Measurements from ENCODE around the gene PLAGL1.
"Not testable (repeated sequence)": the region's sequence is repeated elsewhere in the genome, so short reads cannot be mapped to it uniquely, and the experiment has no call there.

PLAGL1 gene

GRCh38 chr6:144008120-144008811 is at the start of gene PLAGL1:
PLAGL1 (minus strand) TSS chr6:144008259; CDS start chr6:143948136, 60,123 bp downstream.
- DNase-seq (ENCODE audit: extremely low read depth, low read depth) = peak; percentile 31
- TF ChIP-seq CTCF (IDR thresholded peaks at IDR 0.05; ENCODE audit: low read depth, low read length) = no peak

GRCh38 chr6:144055121-144055931 is 47.3 kb upstream of the PLAGL1 start:
- no peak for TF ChIP-seq CTCF (IDR thresholded peaks at IDR 0.05; ENCODE audit: low read depth, low read length)
- DNase-seq (ENCODE audit: extremely low read depth, low read depth) = no peak

GRCh38 chr6:144053601-144054000 is 45.5 kb upstream of the PLAGL1 start:
- no peak for TF ChIP-seq CTCF (IDR thresholded peaks at IDR 0.05; ENCODE audit: low read depth, low read length)
- DNase-seq (ENCODE audit: extremely low read depth, low read depth) = no peak

GRCh38 chr6:144052488-144052887 is 44.4 kb upstream of the PLAGL1 start:
- no peak for TF ChIP-seq CTCF (IDR thresholded peaks at IDR 0.05; ENCODE audit: low read depth, low read length)
- DNase-seq (ENCODE audit: extremely low read depth, low read depth) = no peak

GRCh38 chr6:144049386-144049785 is 41.3 kb upstream of the PLAGL1 start:
- TF ChIP-seq CTCF (IDR thresholded peaks at IDR 0.05; ENCODE audit: low read depth, low read length) = no peak
- no peak for DNase-seq (ENCODE audit: extremely low read depth, low read depth)

GRCh38 chr6:144047688-144048087 is 39.6 kb upstream of the PLAGL1 start:
- no peak for DNase-seq (ENCODE audit: extremely low read depth, low read depth)
- no peak for TF ChIP-seq CTCF (IDR thresholded peaks at IDR 0.05; ENCODE audit: low read depth, low read length)

GRCh38 chr6:144046672-144047071 is 38.6 kb upstream of the PLAGL1 start:
- DNase-seq (ENCODE audit: extremely low read depth, low read depth) = not testable (repeated sequence)

GRCh38 chr6:144044989-144045388 is 36.9 kb upstream of the PLAGL1 start:
- DNase-seq (ENCODE audit: extremely low read depth, low read depth) = not testable (repeated sequence)
